Lower lobe of right lung (tissue), 2 donors: ENCODE results near the gene MET. TPM values are rescaled to one million over a fixed set of nuclear protein-coding genes. Genes with fewer than 3 reads are reported as not detected.
A peak's percentile ranks its signal among the peaks of the same experiment; 100 is the strongest.

ENCODE experiments used
- ATAC-seq, 2 donors: fragments of 200-7000 bp; cut with Tn5 transposase; one replicate each; pipeline ENCODE4 v1.9.1; 2020 to 2022; ENCODE audit warnings: mild to moderate bottlenecking in 2 of 2, moderate library complexity in 2 of 2
- DNase-seq: peaks from one replicate; pipeline ENCODE4 v3.0.0-alpha.2; 2020
- H3K27ac ChIP-seq: fragments of 200-600 bp; one replicate; pipeline ENCODE4 v1.8.0; 2022
- H3K27me3 ChIP-seq: fragments of 200-600 bp; one replicate; pipeline ENCODE4 v1.8.0; 2022; ENCODE audit warnings: low read depth
- H3K36me3 ChIP-seq: fragments of 200-600 bp; one replicate; pipeline ENCODE4 v1.8.0; 2022; ENCODE audit warnings: mild to moderate bottlenecking
- H3K4me1 ChIP-seq: fragments of 200-600 bp; one replicate; pipeline ENCODE4 v1.8.0; 2022
- H3K4me3 ChIP-seq: fragments of 200-600 bp; one replicate; pipeline ENCODE4 v1.8.0; 2022; ENCODE audit warnings: mild to moderate bottlenecking
- H3K9me3 ChIP-seq: fragments of 200-600 bp; one replicate; pipeline ENCODE4 v1.8.0; 2022
- intact Hi-C: fragments of 100-400 bp; cut with DNase I; formaldehyde crosslinking; loops from one replicate; pipeline ENCODE4 v1.11.0; 2022
- total RNA-seq: library from RNA; stranded (reverse); fragmentation: NEBNext Ultra II Directional; extraction: Animal tissue kit (Norgen Biotek cat#: 25700); gene quantifications from one replicate; pipeline ENCODE4 v1.2.1, GENCODE V29; 2021
- TF ChIP-seq, protein P1 (sequence below): fragments of 200-600 bp; IDR thresholded peaks from one replicate; pipeline ENCODE4 v1.8.0; 2022; ENCODE audit warnings: antibody characterized with exemption, mild to moderate bottlenecking
- donor health status: DM: no; HTN: yes; CAD: no; lungs with severe emphysema.

MET gene
- total RNA-seq, 1 donor from 2014 or later, result 74.3 TPM

DNA sequence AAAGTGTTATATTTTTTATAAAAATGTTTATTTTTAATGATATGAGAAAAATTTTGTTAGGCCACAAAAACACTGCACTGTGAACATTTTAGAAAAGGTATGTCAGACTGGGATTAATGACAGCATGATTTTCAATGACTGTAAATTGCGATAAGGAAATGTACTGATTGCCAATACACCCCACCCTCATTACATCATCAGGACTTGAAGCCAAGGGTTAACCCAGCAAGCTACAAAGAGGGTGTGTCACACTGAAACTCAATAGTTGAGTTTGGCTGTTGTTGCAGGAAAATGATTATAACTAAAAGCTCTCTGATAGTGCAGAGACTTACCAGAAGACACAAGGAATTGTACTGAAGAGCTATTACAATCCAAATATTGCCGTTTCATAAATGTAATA, 125.6 kb downstream of the MET start:
- DNase-seq, result no peak
- H3K4me1 ChIP-seq, result peaks cover 2% of the 10 kb centered on the region
- peak in 1 of 2 donors; percentile 29 for ATAC-seq
- H3K27ac ChIP-seq, result no peak overlapping the region
- intact Hi-C loops, result no loop called here
- no peaks in the 10 kb centered on the region for H3K27me3 ChIP-seq
- peaks cover 9% of the 10 kb centered on the region for H3K36me3 ChIP-seq
- TF ChIP-seq, protein P1, sequence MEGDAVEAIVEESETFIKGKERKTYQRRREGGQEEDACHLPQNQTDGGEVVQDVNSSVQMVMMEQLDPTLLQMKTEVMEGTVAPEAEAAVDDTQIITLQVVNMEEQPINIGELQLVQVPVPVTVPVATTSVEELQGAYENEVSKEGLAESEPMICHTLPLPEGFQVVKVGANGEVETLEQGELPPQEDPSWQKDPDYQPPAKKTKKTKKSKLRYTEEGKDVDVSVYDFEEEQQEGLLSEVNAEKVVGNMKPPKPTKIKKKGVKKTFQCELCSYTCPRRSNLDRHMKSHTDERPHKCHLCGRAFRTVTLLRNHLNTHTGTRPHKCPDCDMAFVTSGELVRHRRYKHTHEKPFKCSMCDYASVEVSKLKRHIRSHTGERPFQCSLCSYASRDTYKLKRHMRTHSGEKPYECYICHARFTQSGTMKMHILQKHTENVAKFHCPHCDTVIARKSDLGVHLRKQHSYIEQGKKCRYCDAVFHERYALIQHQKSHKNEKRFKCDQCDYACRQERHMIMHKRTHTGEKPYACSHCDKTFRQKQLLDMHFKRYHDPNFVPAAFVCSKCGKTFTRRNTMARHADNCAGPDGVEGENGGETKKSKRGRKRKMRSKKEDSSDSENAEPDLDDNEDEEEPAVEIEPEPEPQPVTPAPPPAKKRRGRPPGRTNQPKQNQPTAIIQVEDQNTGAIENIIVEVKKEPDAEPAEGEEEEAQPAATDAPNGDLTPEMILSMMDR, result no peak
- H3K9me3 ChIP-seq, result no peaks in the 10 kb centered on the region
- no peak overlapping the region for H3K4me3 ChIP-seq

DNA sequence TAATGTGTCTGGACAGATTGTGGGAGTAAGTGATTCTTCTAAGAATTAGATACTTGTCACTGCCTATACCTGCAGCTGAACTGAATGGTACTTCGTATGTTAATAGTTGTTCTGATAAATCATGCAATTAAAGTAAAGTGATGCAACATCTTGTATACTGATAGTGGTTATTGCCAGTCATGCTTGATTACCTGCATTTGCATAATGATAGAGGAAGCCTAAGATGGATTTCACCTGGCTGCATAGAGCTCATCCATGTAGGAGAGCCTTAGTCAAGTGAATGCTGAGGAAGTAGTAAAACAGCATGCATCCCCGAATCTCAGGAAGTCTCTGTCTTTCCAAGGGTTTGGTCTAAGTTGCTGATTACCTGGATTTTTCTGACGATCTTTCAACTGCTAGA, 126.2 kb downstream of the MET start:
- TF ChIP-seq, protein P1, result no peak
- Histone ChIP-seq H3K4me3 (no peak overlapping the region), H3K9me3 (no peaks in the 10 kb centered on the region), H3K27me3 (no peaks in the 10 kb centered on the region), H3K4me1 (peaks cover 8% of the 10 kb centered on the region), H3K27ac (no peak overlapping the region), H3K36me3 (peaks cover 9% of the 10 kb centered on the region)
- intact Hi-C loops, result no loop called here
- DNase-seq, result no peak
- ATAC-seq, result no peak

DNA sequence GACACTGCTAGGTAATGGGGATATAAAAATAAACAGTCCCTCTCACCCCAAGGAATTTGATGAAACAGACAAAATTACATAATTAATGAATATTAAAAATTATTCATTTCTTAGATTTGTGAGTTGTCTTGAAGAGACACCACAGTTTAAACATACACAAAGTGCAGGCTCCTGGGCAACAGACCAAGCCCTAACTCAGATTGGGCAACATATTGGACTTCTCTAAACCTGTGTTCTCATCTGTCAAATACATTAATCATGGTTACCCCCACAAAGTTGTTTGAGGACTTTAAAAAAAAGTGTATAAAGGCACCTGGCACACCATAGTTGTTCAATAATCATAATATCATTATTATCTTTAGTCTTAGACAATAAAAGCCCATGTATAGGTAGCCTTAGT, 127.9 kb downstream of the MET start:
- TF ChIP-seq, protein P1, result no peak
- DNase-seq (no peak), ATAC-seq (no peak)
- no peaks in the 10 kb centered on the region for H3K27me3 ChIP-seq
- no peak overlapping the region for H3K27ac ChIP-seq
- H3K4me1 ChIP-seq, result peaks cover 9% of the 10 kb centered on the region
- H3K9me3 ChIP-seq, result no peaks in the 10 kb centered on the region
- peaks cover 9% of the 10 kb centered on the region for H3K36me3 ChIP-seq
- intact Hi-C loops, result no loop called here
- no peak overlapping the region for H3K4me3 ChIP-seq

DNA sequence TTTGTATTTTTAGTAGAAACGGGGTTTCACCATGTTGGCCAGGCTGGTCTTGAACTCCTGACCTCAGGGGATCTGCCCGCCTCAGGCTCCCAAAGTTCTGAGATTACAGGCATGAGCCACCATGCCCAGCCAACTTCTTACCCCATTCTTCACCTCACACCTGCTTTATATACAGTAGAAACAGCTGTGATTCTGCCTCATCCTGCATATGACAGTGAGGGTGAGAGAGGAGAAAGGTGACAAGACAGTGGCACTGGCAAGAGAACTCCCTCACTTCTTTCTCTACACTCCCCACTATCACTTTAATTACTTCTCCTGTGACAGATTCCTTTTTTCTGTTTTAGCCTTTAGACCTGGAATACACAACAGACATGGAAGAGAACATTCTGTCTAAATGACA, 128.6 kb downstream of the MET start:
- ATAC-seq (no peak), DNase-seq (no peak)
- H3K4me3 ChIP-seq, result no peak overlapping the region
- peaks cover 9% of the 10 kb centered on the region for H3K4me1 ChIP-seq
- TF ChIP-seq, protein P1, result no peak
- no peaks in the 10 kb centered on the region for H3K27me3 ChIP-seq
- no peak overlapping the region for H3K27ac ChIP-seq
- H3K36me3 ChIP-seq, result peaks cover 9% of the 10 kb centered on the region
- intact Hi-C loops, result no loop called here
- no peaks in the 10 kb centered on the region for H3K9me3 ChIP-seq

DNA sequence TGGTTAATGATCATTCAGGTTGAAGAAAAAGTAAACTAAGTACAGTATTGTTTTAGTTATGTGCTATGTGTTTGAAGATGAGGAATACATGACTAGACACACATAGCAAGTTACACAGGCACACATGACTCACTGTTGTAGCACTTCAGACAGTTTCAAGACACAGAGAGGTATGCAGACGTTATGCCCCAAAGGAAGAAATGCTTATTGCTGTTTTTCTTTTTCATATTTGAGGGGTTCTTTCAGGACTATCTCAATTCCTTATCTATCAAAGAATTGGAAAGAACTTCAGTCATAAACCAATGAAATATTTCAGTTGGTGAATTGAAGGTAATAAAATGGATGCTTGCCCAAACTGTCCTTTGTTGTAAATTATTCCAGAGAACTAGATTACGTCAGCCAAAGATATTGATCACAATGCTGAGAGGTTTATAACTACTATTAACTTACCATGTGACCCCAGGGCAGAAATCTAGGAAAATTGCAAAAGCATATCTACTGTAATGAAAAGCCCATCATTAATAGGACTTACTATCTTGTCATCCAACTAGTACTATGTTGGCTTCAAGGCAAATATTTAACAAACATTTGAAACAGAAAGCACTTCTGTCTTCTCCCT, 129.2 kb downstream of the MET start:
- DNase-seq (no peak), ATAC-seq (peak in 1 of 2 donors; percentile 41)
- TF ChIP-seq, protein P1, result no peak
- no peaks in the 10 kb centered on the region for H3K27me3 ChIP-seq
- peaks cover 10% of the 10 kb centered on the region for H3K4me1 ChIP-seq
- H3K4me3 ChIP-seq, result no peak overlapping the region
- H3K27ac ChIP-seq, result no peak overlapping the region
- no peaks in the 10 kb centered on the region for H3K9me3 ChIP-seq
- intact Hi-C loops, result no loop called here
- peaks cover 5% of the 10 kb centered on the region for H3K36me3 ChIP-seq
